ENCODE data around the gene GRM5.

The GRM5 gene

GRCh38 chr11:88543902-88544655 lies 521.7 kb downstream of the GRM5 start:
- TF ChIP-seq, protein P1, sequence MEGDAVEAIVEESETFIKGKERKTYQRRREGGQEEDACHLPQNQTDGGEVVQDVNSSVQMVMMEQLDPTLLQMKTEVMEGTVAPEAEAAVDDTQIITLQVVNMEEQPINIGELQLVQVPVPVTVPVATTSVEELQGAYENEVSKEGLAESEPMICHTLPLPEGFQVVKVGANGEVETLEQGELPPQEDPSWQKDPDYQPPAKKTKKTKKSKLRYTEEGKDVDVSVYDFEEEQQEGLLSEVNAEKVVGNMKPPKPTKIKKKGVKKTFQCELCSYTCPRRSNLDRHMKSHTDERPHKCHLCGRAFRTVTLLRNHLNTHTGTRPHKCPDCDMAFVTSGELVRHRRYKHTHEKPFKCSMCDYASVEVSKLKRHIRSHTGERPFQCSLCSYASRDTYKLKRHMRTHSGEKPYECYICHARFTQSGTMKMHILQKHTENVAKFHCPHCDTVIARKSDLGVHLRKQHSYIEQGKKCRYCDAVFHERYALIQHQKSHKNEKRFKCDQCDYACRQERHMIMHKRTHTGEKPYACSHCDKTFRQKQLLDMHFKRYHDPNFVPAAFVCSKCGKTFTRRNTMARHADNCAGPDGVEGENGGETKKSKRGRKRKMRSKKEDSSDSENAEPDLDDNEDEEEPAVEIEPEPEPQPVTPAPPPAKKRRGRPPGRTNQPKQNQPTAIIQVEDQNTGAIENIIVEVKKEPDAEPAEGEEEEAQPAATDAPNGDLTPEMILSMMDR (IDR thresholded peaks at IDR 0.05; ENCODE audit: extremely low read depth, insufficient read depth, missing control alignments), result peak; percentile 93
- in situ Hi-C loops (cut with MboI; ENCODE audit: low pct_unique_long_range_greater_than_20kb, low sequenced_read_pairs, unreplicated experiment), result loop anchor here (25.0 kb wide), 2 partner anchors 432 to 532 kb away; no protein-coding TSS in a partner anchor
- peak; percentile 59 for DNase-seq (ENCODE audit: low spot score)

GRCh38 chr11:88541006-88541405 lies 524.8 kb downstream of the GRM5 start:
- no peak for DNase-seq (ENCODE audit: low spot score)
- in situ Hi-C loops (cut with MboI; ENCODE audit: low pct_unique_long_range_greater_than_20kb, low sequenced_read_pairs, unreplicated experiment), result loop anchor here (25.0 kb wide), 2 partner anchors 429 to 529 kb away; no protein-coding TSS in a partner anchor
- TF ChIP-seq, protein P1 (IDR thresholded peaks at IDR 0.05; ENCODE audit: extremely low read depth, insufficient read depth, missing control alignments), result no peak

DNA sequence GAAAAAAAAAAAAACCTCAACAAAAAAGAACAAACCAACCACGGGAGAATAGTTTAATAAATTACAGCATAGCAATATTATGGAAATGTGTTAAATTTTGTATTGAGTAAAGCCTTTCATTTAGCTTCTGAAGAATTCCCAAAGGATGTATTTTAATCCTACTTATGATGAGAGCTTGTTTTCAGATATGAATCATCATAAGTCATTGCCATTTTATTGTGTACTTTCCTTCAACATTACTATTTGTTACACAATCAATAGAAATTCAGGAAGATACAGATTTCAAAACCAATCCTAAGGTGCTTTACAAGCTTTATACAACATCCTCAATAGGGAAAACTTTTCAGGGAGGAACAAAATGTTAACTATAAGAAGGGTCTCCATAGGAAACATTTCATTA lies 527.7 kb downstream of the GRM5 start:
- TF ChIP-seq, protein P1 (IDR thresholded peaks at IDR 0.05; ENCODE audit: extremely low read depth, insufficient read depth, missing control alignments), result no peak
- in situ Hi-C loops (cut with MboI; ENCODE audit: low pct_unique_long_range_greater_than_20kb, low sequenced_read_pairs, unreplicated experiment), result loop anchor here (25.0 kb wide), 2 partner anchors 426 to 526 kb away; no protein-coding TSS in a partner anchor
- no peak for DNase-seq (ENCODE audit: low spot score)

- in situ Hi-C loops (cut with MboI; ENCODE audit: low pct_unique_long_range_greater_than_20kb, low sequenced_read_pairs, unreplicated experiment), result loop anchor here (25.0 kb wide), 2 partner anchors 425 to 525 kb away; no protein-coding TSS in a partner anchor
- DNase-seq (ENCODE audit: low spot score), result no peak
Observed at GRCh38 chr11:88537613-88538012, 528.2 kb downstream of the GRM5 start.

GRCh38 chr11:88536616-88537265 lies 529.0 kb downstream of the GRM5 start:
- in situ Hi-C loops (cut with MboI; ENCODE audit: low pct_unique_long_range_greater_than_20kb, low sequenced_read_pairs, unreplicated experiment), result loop anchor here (25.0 kb wide), 2 partner anchors 424 to 524 kb away; no protein-coding TSS in a partner anchor
- no peak for DNase-seq (ENCODE audit: low spot score)
- TF ChIP-seq, protein P1 (IDR thresholded peaks at IDR 0.05; ENCODE audit: extremely low read depth, insufficient read depth, missing control alignments), result no peak

More at GRCh38 chr11:88537613-88538012, 528.2 kb downstream of the GRM5 start:
- TF ChIP-seq, protein P1 (IDR thresholded peaks at IDR 0.05; ENCODE audit: extremely low read depth, insufficient read depth, missing control alignments), result no peak

DNA sequence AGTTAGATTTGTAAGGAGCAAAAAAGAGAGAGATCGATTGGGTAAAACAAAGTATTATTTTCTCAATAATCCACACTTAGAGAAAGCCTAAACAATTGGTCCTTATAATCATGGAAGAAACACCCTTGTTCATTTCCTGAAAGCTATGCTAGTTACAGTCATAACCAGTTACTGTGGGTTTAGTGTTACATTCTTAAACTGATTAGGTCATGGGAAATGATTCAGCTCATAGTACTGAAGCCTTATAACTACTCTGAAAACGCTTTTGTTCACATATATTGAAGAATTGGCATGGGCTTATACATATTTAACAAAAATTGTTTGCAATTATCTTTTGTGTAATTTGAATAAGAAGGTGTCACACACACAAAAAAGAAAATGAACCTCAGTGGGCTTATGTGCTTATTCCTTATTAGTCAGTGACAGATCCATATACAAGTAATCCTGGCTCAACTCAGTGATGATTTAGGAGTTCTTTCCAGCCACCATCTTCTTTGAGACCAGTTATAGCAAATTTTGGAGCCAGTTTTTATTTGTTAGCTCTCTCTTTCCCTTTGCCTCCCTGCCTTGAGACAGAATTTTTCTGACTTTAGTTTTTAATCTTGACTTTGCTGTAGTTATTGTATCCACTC lies 529.8 kb downstream of the GRM5 start:
- DNase-seq (ENCODE audit: low spot score), result peak; percentile 46
- TF ChIP-seq, protein P1 (IDR thresholded peaks at IDR 0.05; ENCODE audit: extremely low read depth, insufficient read depth, missing control alignments), result no peak
- in situ Hi-C loops (cut with MboI; ENCODE audit: low pct_unique_long_range_greater_than_20kb, low sequenced_read_pairs, unreplicated experiment), result loop anchor here (25.0 kb wide), 2 partner anchors 424 to 524 kb away; no protein-coding TSS in a partner anchor

Data from GM13977 (cell line).